ENCODE results near the gene RBM20.

GRCh38 chr10:110840225-110840922 is 196.2 kb downstream of the RBM20 start:
- TF ChIP-seq BRCA1 (IDR thresholded peaks at IDR 0.05; ENCODE audit: low read depth, low read length) = no peak
- TF ChIP-seq CTCF (IDR thresholded peaks at IDR 0.05 in 2 of 3, conservative IDR thresholded peaks at IDR 0.05 in 1 of 3; ENCODE audit: control insufficient read depth in 2 of 3, extremely low read depth in 1 of 3, insufficient read depth in 1 of 3, low read depth in 3 of 3, low read length in 3 of 3) = no peak
- TF ChIP-seq POLR2A (IDR thresholded peaks at IDR 0.05; ENCODE audit: low read depth, low read length) = no peak
- TF ChIP-seq IRF3 (IDR thresholded peaks at IDR 0.05) = no peak
- no peak for TF ChIP-seq E2F4 (IDR thresholded peaks at IDR 0.05; ENCODE audit: low read depth, low read length)
- TF ChIP-seq ZZZ3 (IDR thresholded peaks at IDR 0.05; ENCODE audit: control insufficient read depth, insufficient read length, low read depth) = no peak
- no peak for TF ChIP-seq SUZ12 (IDR thresholded peaks at IDR 0.05; ENCODE audit: unreplicated experiment)

Data from GM12878 (cell line).